ENCODE results near the gene GCK.

Gene GCK

DNA sequence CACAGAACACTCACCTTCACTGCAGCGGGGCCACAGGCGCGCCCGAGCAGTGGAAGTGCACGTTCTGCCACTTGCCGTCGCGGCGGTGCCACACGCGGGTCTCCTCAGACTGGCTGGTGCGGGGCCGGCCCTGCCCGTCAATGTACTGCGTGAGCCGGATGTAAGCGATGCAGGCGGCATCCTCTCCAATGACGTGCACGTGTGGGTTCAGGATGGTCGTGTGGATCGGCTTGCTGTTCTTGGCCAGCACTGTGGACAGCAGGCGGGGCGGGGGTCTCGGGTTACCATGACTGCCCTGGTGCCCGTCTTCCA is 30.8 kb upstream of the GCK start:
- no peak for ATAC-seq
- TF ChIP-seq, protein P1, sequence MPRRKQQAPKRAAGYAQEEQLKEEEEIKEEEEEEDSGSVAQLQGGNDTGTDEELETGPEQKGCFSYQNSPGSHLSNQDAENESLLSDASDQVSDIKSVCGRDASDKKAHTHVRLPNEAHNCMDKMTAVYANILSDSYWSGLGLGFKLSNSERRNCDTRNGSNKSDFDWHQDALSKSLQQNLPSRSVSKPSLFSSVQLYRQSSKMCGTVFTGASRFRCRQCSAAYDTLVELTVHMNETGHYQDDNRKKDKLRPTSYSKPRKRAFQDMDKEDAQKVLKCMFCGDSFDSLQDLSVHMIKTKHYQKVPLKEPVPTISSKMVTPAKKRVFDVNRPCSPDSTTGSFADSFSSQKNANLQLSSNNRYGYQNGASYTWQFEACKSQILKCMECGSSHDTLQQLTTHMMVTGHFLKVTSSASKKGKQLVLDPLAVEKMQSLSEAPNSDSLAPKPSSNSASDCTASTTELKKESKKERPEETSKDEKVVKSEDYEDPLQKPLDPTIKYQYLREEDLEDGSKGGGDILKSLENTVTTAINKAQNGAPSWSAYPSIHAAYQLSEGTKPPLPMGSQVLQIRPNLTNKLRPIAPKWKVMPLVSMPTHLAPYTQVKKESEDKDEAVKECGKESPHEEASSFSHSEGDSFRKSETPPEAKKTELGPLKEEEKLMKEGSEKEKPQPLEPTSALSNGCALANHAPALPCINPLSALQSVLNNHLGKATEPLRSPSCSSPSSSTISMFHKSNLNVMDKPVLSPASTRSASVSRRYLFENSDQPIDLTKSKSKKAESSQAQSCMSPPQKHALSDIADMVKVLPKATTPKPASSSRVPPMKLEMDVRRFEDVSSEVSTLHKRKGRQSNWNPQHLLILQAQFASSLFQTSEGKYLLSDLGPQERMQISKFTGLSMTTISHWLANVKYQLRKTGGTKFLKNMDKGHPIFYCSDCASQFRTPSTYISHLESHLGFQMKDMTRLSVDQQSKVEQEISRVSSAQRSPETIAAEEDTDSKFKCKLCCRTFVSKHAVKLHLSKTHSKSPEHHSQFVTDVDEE (CRISPR knock-in tag; IDR thresholded peaks at IDR 0.05): no peak
- TF ChIP-seq ZFP30 (CRISPR knock-in tag; IDR thresholded peaks at IDR 0.05): no peak
- TF ChIP-seq GLIS3 (CRISPR knock-in tag; IDR thresholded peaks at IDR 0.05): no peak
- TF ChIP-seq ZC3H10 (CRISPR knock-in tag; IDR thresholded peaks at IDR 0.05): no peak
- TF ChIP-seq BACH2 (CRISPR knock-in tag; IDR thresholded peaks at IDR 0.05; ENCODE audit: borderline replicate concordance): no peak
- TF ChIP-seq ZNF70 (CRISPR knock-in tag; IDR thresholded peaks at IDR 0.05): no peak
- no peak for TF ChIP-seq SNAI2 (CRISPR knock-in tag; IDR thresholded peaks at IDR 0.05)
- TF ChIP-seq ZNF8 (CRISPR knock-in tag; IDR thresholded peaks at IDR 0.05): no peak
- TF ChIP-seq, protein P2, sequence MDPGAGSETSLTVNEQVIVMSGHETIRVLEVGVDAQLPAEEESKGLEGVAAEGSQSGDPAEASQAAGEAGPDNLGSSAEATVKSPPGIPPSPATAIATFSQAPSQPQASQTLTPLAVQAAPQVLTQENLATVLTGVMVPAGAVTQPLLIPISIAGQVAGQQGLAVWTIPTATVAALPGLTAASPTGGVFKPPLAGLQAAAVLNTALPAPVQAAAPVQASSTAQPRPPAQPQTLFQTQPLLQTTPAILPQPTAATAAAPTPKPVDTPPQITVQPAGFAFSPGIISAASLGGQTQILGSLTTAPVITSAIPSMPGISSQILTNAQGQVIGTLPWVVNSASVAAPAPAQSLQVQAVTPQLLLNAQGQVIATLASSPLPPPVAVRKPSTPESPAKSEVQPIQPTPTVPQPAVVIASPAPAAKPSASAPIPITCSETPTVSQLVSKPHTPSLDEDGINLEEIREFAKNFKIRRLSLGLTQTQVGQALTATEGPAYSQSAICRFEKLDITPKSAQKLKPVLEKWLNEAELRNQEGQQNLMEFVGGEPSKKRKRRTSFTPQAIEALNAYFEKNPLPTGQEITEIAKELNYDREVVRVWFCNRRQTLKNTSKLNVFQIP (CRISPR knock-in tag; IDR thresholded peaks at IDR 0.05; ENCODE audit: borderline replicate concordance, low read depth): no peak
- TF ChIP-seq ESRRG (CRISPR knock-in tag; IDR thresholded peaks at IDR 0.05): no peak
- no peak for TF ChIP-seq TOX (CRISPR knock-in tag; IDR thresholded peaks at IDR 0.05; ENCODE audit: borderline replicate concordance)
- TF ChIP-seq PPARA (CRISPR knock-in tag; IDR thresholded peaks at IDR 0.05; ENCODE audit: borderline replicate concordance): no peak
- no peak for TF ChIP-seq OSR1 (CRISPR knock-in tag; IDR thresholded peaks at IDR 0.05)
- TF ChIP-seq, protein P3, sequence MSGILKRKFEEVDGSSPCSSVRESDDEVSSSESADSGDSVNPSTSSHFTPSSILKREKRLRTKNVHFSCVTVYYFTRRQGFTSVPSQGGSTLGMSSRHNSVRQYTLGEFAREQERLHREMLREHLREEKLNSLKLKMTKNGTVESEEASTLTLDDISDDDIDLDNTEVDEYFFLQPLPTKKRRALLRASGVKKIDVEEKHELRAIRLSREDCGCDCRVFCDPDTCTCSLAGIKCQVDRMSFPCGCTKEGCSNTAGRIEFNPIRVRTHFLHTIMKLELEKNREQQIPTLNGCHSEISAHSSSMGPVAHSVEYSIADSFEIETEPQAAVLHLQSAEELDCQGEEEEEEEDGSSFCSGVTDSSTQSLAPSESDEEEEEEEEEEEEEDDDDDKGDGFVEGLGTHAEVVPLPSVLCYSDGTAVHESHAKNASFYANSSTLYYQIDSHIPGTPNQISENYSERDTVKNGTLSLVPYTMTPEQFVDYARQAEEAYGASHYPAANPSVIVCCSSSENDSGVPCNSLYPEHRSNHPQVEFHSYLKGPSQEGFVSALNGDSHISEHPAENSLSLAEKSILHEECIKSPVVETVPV (CRISPR knock-in tag; IDR thresholded peaks at IDR 0.05): no peak
- TF ChIP-seq ZNF565 (CRISPR knock-in tag; conservative IDR thresholded peaks at IDR 0.05; ENCODE audit: low read depth): no peak
- TF ChIP-seq ZFP3 (CRISPR knock-in tag; IDR thresholded peaks at IDR 0.05): no peak
- TF ChIP-seq, protein P4, sequence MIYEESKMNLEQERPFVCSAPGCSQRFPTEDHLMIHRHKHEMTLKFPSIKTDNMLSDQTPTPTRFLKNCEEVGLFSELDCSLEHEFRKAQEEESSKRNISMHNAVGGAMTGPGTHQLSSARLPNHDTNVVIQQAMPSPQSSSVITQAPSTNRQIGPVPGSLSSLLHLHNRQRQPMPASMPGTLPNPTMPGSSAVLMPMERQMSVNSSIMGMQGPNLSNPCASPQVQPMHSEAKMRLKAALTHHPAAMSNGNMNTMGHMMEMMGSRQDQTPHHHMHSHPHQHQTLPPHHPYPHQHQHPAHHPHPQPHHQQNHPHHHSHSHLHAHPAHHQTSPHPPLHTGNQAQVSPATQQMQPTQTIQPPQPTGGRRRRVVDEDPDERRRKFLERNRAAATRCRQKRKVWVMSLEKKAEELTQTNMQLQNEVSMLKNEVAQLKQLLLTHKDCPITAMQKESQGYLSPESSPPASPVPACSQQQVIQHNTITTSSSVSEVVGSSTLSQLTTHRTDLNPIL (CRISPR knock-in tag; IDR thresholded peaks at IDR 0.05; ENCODE audit: low read depth): no peak

DNA sequence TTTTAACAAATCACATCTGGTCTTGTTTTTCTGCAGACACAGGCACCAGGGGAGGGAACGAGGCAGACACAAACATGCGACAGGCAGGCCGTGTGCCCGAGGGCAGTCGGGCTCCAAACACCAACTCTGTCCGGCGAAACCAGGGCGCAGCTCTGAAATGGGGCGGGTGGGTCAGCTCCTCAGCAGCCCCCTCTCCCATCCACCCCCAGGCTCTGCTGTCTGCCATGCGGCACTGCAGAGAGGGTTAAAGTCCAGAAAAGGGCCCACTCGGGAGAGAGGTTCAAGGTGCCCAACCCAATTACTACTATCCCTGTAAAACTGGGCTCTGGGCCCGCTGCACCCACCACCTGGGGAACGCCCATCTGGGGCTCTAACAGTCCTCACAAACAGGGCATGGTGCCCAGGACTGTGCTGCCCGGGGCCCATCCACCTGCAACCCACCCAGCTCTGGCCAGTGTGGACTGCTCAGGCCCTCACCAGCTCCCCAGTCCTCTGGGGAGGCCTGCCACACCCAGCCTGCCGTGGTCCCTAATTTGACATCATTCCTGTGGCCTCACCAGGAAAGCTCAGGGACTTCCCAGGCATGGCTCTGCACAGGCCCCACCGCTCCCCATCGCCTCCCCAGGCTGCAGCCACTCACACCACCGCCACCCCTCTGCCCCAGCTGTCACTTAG is 30.3 kb upstream of the GCK start:
- TF ChIP-seq, protein P3 (CRISPR knock-in tag; IDR thresholded peaks at IDR 0.05): no peak
- TF ChIP-seq, protein P1 (CRISPR knock-in tag; IDR thresholded peaks at IDR 0.05): no peak
- TF ChIP-seq ZNF70 (CRISPR knock-in tag; IDR thresholded peaks at IDR 0.05): no peak
- TF ChIP-seq BACH2 (CRISPR knock-in tag; IDR thresholded peaks at IDR 0.05; ENCODE audit: borderline replicate concordance): no peak
- no peak for TF ChIP-seq PPARA (CRISPR knock-in tag; IDR thresholded peaks at IDR 0.05; ENCODE audit: borderline replicate concordance)
- TF ChIP-seq TCF4 (CRISPR knock-in tag; IDR thresholded peaks at IDR 0.05; ENCODE audit: borderline replicate concordance): no peak
- no peak for TF ChIP-seq OSR1 (CRISPR knock-in tag; IDR thresholded peaks at IDR 0.05)
- TF ChIP-seq, protein P5, sequence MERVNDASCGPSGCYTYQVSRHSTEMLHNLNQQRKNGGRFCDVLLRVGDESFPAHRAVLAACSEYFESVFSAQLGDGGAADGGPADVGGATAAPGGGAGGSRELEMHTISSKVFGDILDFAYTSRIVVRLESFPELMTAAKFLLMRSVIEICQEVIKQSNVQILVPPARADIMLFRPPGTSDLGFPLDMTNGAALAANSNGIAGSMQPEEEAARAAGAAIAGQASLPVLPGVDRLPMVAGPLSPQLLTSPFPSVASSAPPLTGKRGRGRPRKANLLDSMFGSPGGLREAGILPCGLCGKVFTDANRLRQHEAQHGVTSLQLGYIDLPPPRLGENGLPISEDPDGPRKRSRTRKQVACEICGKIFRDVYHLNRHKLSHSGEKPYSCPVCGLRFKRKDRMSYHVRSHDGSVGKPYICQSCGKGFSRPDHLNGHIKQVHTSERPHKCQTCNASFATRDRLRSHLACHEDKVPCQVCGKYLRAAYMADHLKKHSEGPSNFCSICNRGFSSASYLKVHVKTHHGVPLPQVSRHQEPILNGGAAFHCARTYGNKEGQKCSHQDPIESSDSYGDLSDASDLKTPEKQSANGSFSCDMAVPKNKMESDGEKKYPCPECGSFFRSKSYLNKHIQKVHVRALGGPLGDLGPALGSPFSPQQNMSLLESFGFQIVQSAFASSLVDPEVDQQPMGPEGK (CRISPR knock-in tag; IDR thresholded peaks at IDR 0.05; ENCODE audit: borderline replicate concordance): no peak
- TF ChIP-seq, protein P2 (CRISPR knock-in tag; IDR thresholded peaks at IDR 0.05; ENCODE audit: borderline replicate concordance, low read depth): no peak
- TF ChIP-seq ZFP3 (CRISPR knock-in tag; IDR thresholded peaks at IDR 0.05): no peak
- TF ChIP-seq ZFP30 (CRISPR knock-in tag; IDR thresholded peaks at IDR 0.05): no peak
- TF ChIP-seq GLIS3 (CRISPR knock-in tag; IDR thresholded peaks at IDR 0.05): no peak
- TF ChIP-seq ZNF565 (CRISPR knock-in tag; conservative IDR thresholded peaks at IDR 0.05; ENCODE audit: low read depth): no peak
- no peak for TF ChIP-seq ESRRG (CRISPR knock-in tag; IDR thresholded peaks at IDR 0.05)
- TF ChIP-seq SNAI2 (CRISPR knock-in tag; IDR thresholded peaks at IDR 0.05): no peak
- TF ChIP-seq ISL1 (CRISPR knock-in tag; IDR thresholded peaks at IDR 0.05): no peak
- no peak for TF ChIP-seq CSDC2 (CRISPR knock-in tag; IDR thresholded peaks at IDR 0.05)
- ATAC-seq: no peak
